Activated CD8-positive, alpha-beta T cell treated with anti-CD3 and anti-CD28 coated beads for 36 hours (primary cell): ENCODE measurements around the gene LIMA1. TPM values are rescaled to one million over a fixed set of nuclear protein-coding genes. Genes with fewer than 3 reads are reported as not detected.
"Not testable (repeated sequence)": the region's sequence is repeated elsewhere in the genome, so short reads cannot be mapped to it uniquely, and the experiment has no call there.

ENCODE experiments used
- ATAC-seq: fragments of 200-7000 bp; cut with Tn5 transposase; one replicate; pipeline ENCODE4 v1.10.0; 2021; ENCODE audit warnings: mild to moderate bottlenecking, moderate library complexity
- CTCF ChIA-PET: fragments of 350-600 bp; sonication (Branson Sonifier 250); formaldehyde crosslinking; loops from one replicate; lab custom pipeline; 2021; ENCODE audit warnings: antibody characterized with exemption; lab: Charles Lee
- POLR2A ChIA-PET: fragments of 350-600 bp; sonication (Branson Sonifier 250); formaldehyde crosslinking; loops from one replicate; lab custom pipeline; 2021; ENCODE audit warnings: antibody characterized with exemption; lab: Charles Lee
- DNase-seq: peaks from one replicate; pipeline ENCODE4 v3.0.0-alpha.2; 2020
- H3K27ac Mint-ChIP-seq: one replicate; pipeline ENCODE4 v1.8.0; 2021; ENCODE audit warnings: mild to moderate bottlenecking, mixed read lengths
- H3K27me3 Mint-ChIP-seq: one replicate; pipeline ENCODE4 v1.8.0; 2021; ENCODE audit warnings: mixed read lengths
- H3K36me3 Mint-ChIP-seq: one replicate; pipeline ENCODE4 v1.8.0; 2021; ENCODE audit warnings: low read depth, mixed read lengths
- H3K4me1 Mint-ChIP-seq: one replicate; pipeline ENCODE4 v1.8.0; 2021; ENCODE audit warnings: low read depth, mixed read lengths
- H3K4me3 Mint-ChIP-seq: one replicate; pipeline ENCODE4 v1.8.0; 2021; ENCODE audit warnings: mild to moderate bottlenecking, moderate library complexity, mixed read lengths
- H3K9me3 Mint-ChIP-seq: one replicate; pipeline ENCODE4 v1.8.0; 2021; ENCODE audit warnings: mixed read lengths
- intact Hi-C: fragments of 100-400 bp; cut with micrococcal nuclease; formaldehyde crosslinking; loops from one replicate; pipeline ENCODE4 v1.10.0; 2022
- total RNA-seq, 2 experiments: library from RNA; stranded (reverse); gene quantifications; one replicate each; pipeline ENCODE4 v1.2.3, GENCODE V29; 2021
- TF ChIP-seq, protein P1 (sequence below): fragments of 200-600 bp; IDR thresholded peaks from one replicate; pipeline ENCODE4 v1.8.0; 2022; ENCODE audit warnings: antibody characterized with exemption, mild to moderate bottlenecking

The LIMA1 gene
- total RNA-seq, 2 experiments from 2014 or later = 44.2 to 45.5 TPM

GRCh38 chr12:50248411-50248810 lies 34.9 kb downstream of the LIMA1 start:
- Mint-ChIP-seq H3K9me3 (no peaks in the 10 kb centered on the region), H3K27me3 (no peaks in the 10 kb centered on the region), H3K36me3 (peaks cover 5% of the 10 kb centered on the region), H3K4me3 (peak overlapping the region; percentile 25), H3K27ac (no peak overlapping the region), H3K4me1 (peaks cover 47% of the 10 kb centered on the region)
- DNase-seq = no peak
- ChIA-PET CTCF (interaction anchor here (1.1 kb wide), 1 partner anchor 36 kb away, joined by 3 read pairs; no protein-coding TSS in a partner anchor), POLR2A (interaction anchor here (1.7 kb wide), 1 partner anchor 27 kb away, joined by 4 read pairs; no protein-coding TSS in a partner anchor)
- TF ChIP-seq, protein P1, sequence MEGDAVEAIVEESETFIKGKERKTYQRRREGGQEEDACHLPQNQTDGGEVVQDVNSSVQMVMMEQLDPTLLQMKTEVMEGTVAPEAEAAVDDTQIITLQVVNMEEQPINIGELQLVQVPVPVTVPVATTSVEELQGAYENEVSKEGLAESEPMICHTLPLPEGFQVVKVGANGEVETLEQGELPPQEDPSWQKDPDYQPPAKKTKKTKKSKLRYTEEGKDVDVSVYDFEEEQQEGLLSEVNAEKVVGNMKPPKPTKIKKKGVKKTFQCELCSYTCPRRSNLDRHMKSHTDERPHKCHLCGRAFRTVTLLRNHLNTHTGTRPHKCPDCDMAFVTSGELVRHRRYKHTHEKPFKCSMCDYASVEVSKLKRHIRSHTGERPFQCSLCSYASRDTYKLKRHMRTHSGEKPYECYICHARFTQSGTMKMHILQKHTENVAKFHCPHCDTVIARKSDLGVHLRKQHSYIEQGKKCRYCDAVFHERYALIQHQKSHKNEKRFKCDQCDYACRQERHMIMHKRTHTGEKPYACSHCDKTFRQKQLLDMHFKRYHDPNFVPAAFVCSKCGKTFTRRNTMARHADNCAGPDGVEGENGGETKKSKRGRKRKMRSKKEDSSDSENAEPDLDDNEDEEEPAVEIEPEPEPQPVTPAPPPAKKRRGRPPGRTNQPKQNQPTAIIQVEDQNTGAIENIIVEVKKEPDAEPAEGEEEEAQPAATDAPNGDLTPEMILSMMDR = no peak
- intact Hi-C loops = loop anchor here (2.0 kb wide), 1 partner anchor 64 kb away; no protein-coding TSS in a partner anchor
- no peak for ATAC-seq

GRCh38 chr12:50247665-50248064 lies 35.7 kb downstream of the LIMA1 start:
- H3K27me3 Mint-ChIP-seq, H3K27ac Mint-ChIP-seq, H3K4me3 Mint-ChIP-seq, H3K9me3 Mint-ChIP-seq, H3K36me3 Mint-ChIP-seq, DNase-seq, ATAC-seq: not testable (repeated sequence)
- H3K4me1 Mint-ChIP-seq = peaks cover 48% of the 10 kb centered on the region
- ChIA-PET CTCF (interaction anchor here (1.1 to 1.9 kb wide), 2 partner anchors 36 to 67 kb away, joined by 3 to 6 read pairs; no protein-coding TSS in a partner anchor), POLR2A (interaction anchor here (0.6 to 1.7 kb wide), 2 partner anchors 27 to 47 kb away, joined by 3 to 4 read pairs; no protein-coding TSS in a partner anchor)
- intact Hi-C loops = loop anchor here (2.0 kb wide), 1 partner anchor 63 kb away; no protein-coding TSS in a partner anchor

- ChIA-PET POLR2A (interaction anchor here (0.6 to 1.7 kb wide), 7 partner anchors 10 to 530 kb away, joined by 3 to 4 read pairs (median 3); partner anchors contain the start of gene LARP4), CTCF (interaction anchor here (1.5 to 1.9 kb wide), 2 partner anchors 26 to 68 kb away, joined by 3 to 6 read pairs; no protein-coding TSS in a partner anchor)
- H3K4me1 Mint-ChIP-seq = peaks cover 45% of the 10 kb centered on the region
- H3K36me3 Mint-ChIP-seq = peaks cover 5% of the 10 kb centered on the region
- peak overlapping the region; percentile 56 for H3K4me3 Mint-ChIP-seq
- intact Hi-C loops = no loop called here
- ATAC-seq (peak; percentile 83), DNase-seq (peak; percentile 55)
- H3K27ac Mint-ChIP-seq = peak overlapping the region; percentile 81
- TF ChIP-seq, protein P1 = no peak
- no peaks in the 10 kb centered on the region for H3K9me3 Mint-ChIP-seq
- no peaks in the 10 kb centered on the region for H3K27me3 Mint-ChIP-seq
These were observed 36.3 kb downstream of the LIMA1 start for GRCh38 chr12:50246873-50247612.

GRCh38 chr12:50246197-50246865 lies 37.0 kb downstream of the LIMA1 start:
- Mint-ChIP-seq H3K9me3 (no peaks in the 10 kb centered on the region), H3K4me1 (peaks cover 38% of the 10 kb centered on the region), H3K36me3 (peaks cover 5% of the 10 kb centered on the region), H3K27ac (peak overlapping the region; percentile 43), H3K27me3 (no peaks in the 10 kb centered on the region), H3K4me3 (no peak overlapping the region)
- intact Hi-C loops = no loop called here
- ChIA-PET CTCF (interaction anchor here (1.0 to 1.9 kb wide), 3 partner anchors 25 to 70 kb away, joined by 3 to 6 read pairs (median 3); no protein-coding TSS in a partner anchor), POLR2A (interaction anchor here (0.6 to 1.2 kb wide), 4 partner anchors 10 to 154 kb away, joined by 3 to 4 read pairs (median 3); partner anchors contain the start of gene LARP4)
- DNase-seq (no peak), ATAC-seq (no peak)
- TF ChIP-seq, protein P1 = no peak

DNA sequence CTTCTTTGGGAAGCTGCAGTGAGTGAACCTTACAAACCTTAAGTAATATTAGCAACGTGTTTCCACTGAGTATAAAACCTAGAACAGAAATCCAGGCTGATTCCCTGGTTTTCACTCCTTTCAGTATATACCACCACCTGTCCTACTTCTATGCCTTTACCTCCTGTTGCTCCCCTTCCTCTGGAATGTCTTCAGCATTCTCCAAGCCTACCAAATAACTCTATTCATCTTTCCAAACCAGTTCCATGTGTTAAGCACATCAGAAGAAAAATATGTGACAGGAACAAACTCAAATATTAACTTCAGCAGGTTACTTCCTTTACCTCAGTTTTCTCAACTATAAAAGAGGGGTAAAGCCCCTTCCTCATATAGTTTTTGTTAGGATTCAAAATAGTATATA lies 39.8 kb downstream of the LIMA1 start:
- ATAC-seq (no peak), DNase-seq (no peak)
- CTCF ChIA-PET = interaction anchor here (1.2 to 2.0 kb wide), 2 partner anchors 18 to 21 kb away, joined by 4 to 8 read pairs; no protein-coding TSS in a partner anchor
- Mint-ChIP-seq H3K4me3 (no peak overlapping the region), H3K27ac (no peak overlapping the region), H3K4me1 (peaks cover 20% of the 10 kb centered on the region), H3K27me3 (no peaks in the 10 kb centered on the region), H3K9me3 (no peaks in the 10 kb centered on the region), H3K36me3 (peaks cover 5% of the 10 kb centered on the region)
- TF ChIP-seq, protein P1 = no peak
- intact Hi-C loops = no loop called here
- POLR2A ChIA-PET = no interaction called here
